Right ventricle myocardium superior (tissue), 1 donor: ENCODE data around the gene MBTD1. TPM values are rescaled to one million over a fixed set of nuclear protein-coding genes. Genes with fewer than 3 reads are reported as not detected.
"Not testable (repeated sequence)": the region's sequence is repeated elsewhere in the genome, so short reads cannot be mapped to it uniquely, and the experiment has no call there.

Source experiments
- ATAC-seq: fragments of 200-7000 bp; cut with Tn5 transposase; one replicate; pipeline ENCODE4 v1.9.1; 2020; ENCODE audit warnings: mild to moderate bottlenecking; ENCODE audit not compliant: poor library complexity
- DNase-seq: peaks from one replicate; pipeline ENCODE4 v3.0.0-alpha.2; 2020
- intact Hi-C: fragments of 100-400 bp; cut with DNase I; formaldehyde crosslinking; loops from one replicate; pipeline ENCODE4 v1.11.2; 2022
- long read RNA-seq: library from polyadenylated mRNA; unstranded; transcript quantifications from one replicate; pipeline ENCODE4 v2.0.0, GENCODE V29; 2021
- total RNA-seq: library from RNA; stranded (reverse); fragmentation: NEBNext Ultra II Directional; extraction: Animal tissue kit (Norgen Biotek cat#: 25700); gene quantifications from one replicate; pipeline ENCODE4 v1.2.1, GENCODE V29; 2021
- donor health status: DM: no; HTN: yes; CAD: no; lungs with severe emphysema.

The MBTD1 gene
- total RNA-seq = 5.8 TPM
- long read RNA-seq = 0 reads

GRCh38 chr17:51259564-51260236 is at the start of gene MBTD1:
Gene MBTD1 (minus strand): TSS chr17:51260049. CDS start chr17:51225161, 34,888 bp downstream.
- peak; percentile 97 for DNase-seq
- peak; percentile 94 for ATAC-seq
- intact Hi-C loops = no loop called here

- intact Hi-C loops = no loop called here
- ATAC-seq (no peak), DNase-seq (no peak)
These were observed 45.3 kb upstream of the MBTD1 start for GRCh38 chr17:51305182-51305581.

GRCh38 chr17:51299859-51300258 is 40.0 kb upstream of the MBTD1 start:
- intact Hi-C loops = no loop called here
- DNase-seq = no peak
- no peak for ATAC-seq

- no peak for ATAC-seq
- intact Hi-C loops = no loop called here
These were observed 38.9 kb upstream of the MBTD1 start for GRCh38 chr17:51298508-51299371.

GRCh38 chr17:51294338-51294737 is 34.5 kb upstream of the MBTD1 start:
- intact Hi-C loops, DNase-seq, ATAC-seq: not testable (repeated sequence)

More at GRCh38 chr17:51298508-51299371, 38.9 kb upstream of the MBTD1 start:
- no peak for DNase-seq

GRCh38 chr17:51289696-51290111 is 29.9 kb upstream of the MBTD1 start:
- intact Hi-C loops = no loop called here
- ATAC-seq (no peak), DNase-seq (no peak)

- no peak for DNase-seq
- intact Hi-C loops = no loop called here
- ATAC-seq = no peak
These were observed 27.6 kb upstream of the MBTD1 start for GRCh38 chr17:51287412-51287811.

- DNase-seq = no peak
- intact Hi-C loops = no loop called here
- no peak for ATAC-seq
These were observed 19.3 kb upstream of the MBTD1 start for GRCh38 chr17:51279183-51279582.

- no peak for ATAC-seq
- intact Hi-C loops = no loop called here
- no peak for DNase-seq
These were observed 15.5 kb upstream of the MBTD1 start for GRCh38 chr17:51275381-51275780.

GRCh38 chr17:51272812-51273211 is 13.0 kb upstream of the MBTD1 start:
- intact Hi-C loops = no loop called here
- ATAC-seq = no peak
- DNase-seq = no peak

GRCh38 chr17:51270636-51271035 is 10.8 kb upstream of the MBTD1 start:
- no peak for DNase-seq
- ATAC-seq = no peak
- intact Hi-C loops = no loop called here

- ATAC-seq (no peak), DNase-seq (no peak)
- intact Hi-C loops = no loop called here
These were observed 10.1 kb upstream of the MBTD1 start for GRCh38 chr17:51269991-51270390.

GRCh38 chr17:51264466-51264865 is 4.6 kb upstream of the MBTD1 start:
- ATAC-seq, intact Hi-C loops: not testable (repeated sequence)

GRCh38 chr17:51263006-51263405 is 3.2 kb upstream of the MBTD1 start:
- intact Hi-C loops = no loop called here
- no peak for ATAC-seq
- no peak for DNase-seq

More at GRCh38 chr17:51264466-51264865, 4.6 kb upstream of the MBTD1 start:
- not testable (repeated sequence) for DNase-seq

GRCh38 chr17:51261024-51261963 is 1.4 kb upstream of the MBTD1 start:
- intact Hi-C loops = no loop called here
- peak; percentile 79 for DNase-seq
- ATAC-seq = no peak

- intact Hi-C loops = no loop called here
- ATAC-seq = peak; percentile 96
- DNase-seq = peak; percentile 97
These were observed 581 bp upstream of the MBTD1 start, which contains the start of gene UTP18 for GRCh38 chr17:51260237-51261023. Gene UTP18 (plus strand): TSS chr17:51260546. CDS start chr17:51260585, 39 bp downstream.

- DNase-seq (no peak), ATAC-seq (no peak)
These were observed 889 bp downstream of the MBTD1 start for GRCh38 chr17:51258756-51259563.

More at GRCh38 chr17:51258756-51259563, 889 bp downstream of the MBTD1 start:
- intact Hi-C loops = no loop called here
